ENCODE data around the gene ZSWIM4.

The ZSWIM4 gene

GRCh38 chr19:13825489-13826441, 30.5 kb downstream of the ZSWIM4 start:
- Histone ChIP-seq H3K27ac (ENCODE audit: low read length) (no peak overlapping the region), H3K4me1 (ENCODE audit: control insufficient read depth, insufficient read depth, low read length) (peaks cover 8% of the 10 kb centered on the region), H3K9me3 (ENCODE audit: control insufficient read depth in 2 of 2, low read length in 2 of 2) (no peaks in the 10 kb centered on the region), H3K4me3 (ENCODE audit: low read length in 2 of 2) (no peak overlapping the region), H3K36me3 (ENCODE audit: control insufficient read depth in 2 of 2, insufficient read depth in 2 of 2, low read length in 2 of 2) (peaks cover 0 to 3% of the 10 kb centered on the region in 2 donors), H3K27me3 (ENCODE audit: control insufficient read depth in 1 of 2, insufficient read depth in 2 of 2, low read length in 2 of 2) (no peaks in the 10 kb centered on the region), H3K9ac (ENCODE audit: low read length in 2 of 2) (no peak overlapping the region)

GRCh38 chr19:13826652-13827235, 31.5 kb downstream of the ZSWIM4 start:
- H3K36me3 ChIP-seq (ENCODE audit: control insufficient read depth in 2 of 2, insufficient read depth in 2 of 2, low read length in 2 of 2) = peaks cover 0 to 3% of the 10 kb centered on the region in 2 donors
- no peak overlapping the region for H3K4me3 ChIP-seq (ENCODE audit: low read length in 2 of 2)
- no peaks in the 10 kb centered on the region for H3K27me3 ChIP-seq (ENCODE audit: control insufficient read depth in 1 of 2, insufficient read depth in 2 of 2, low read length in 2 of 2)
- H3K9me3 ChIP-seq (ENCODE audit: control insufficient read depth in 2 of 2, low read length in 2 of 2) = no peaks in the 10 kb centered on the region
- no peak overlapping the region for H3K9ac ChIP-seq (ENCODE audit: low read length in 2 of 2)
- H3K27ac ChIP-seq (ENCODE audit: low read length) = no peak overlapping the region
- H3K4me1 ChIP-seq (ENCODE audit: control insufficient read depth, insufficient read depth, low read length) = peaks cover 8% of the 10 kb centered on the region

- no peaks in the 10 kb centered on the region for H3K27me3 ChIP-seq (ENCODE audit: control insufficient read depth in 1 of 2, insufficient read depth in 2 of 2, low read length in 2 of 2)
- H3K4me1 ChIP-seq (ENCODE audit: control insufficient read depth, insufficient read depth, low read length) = peaks cover 8% of the 10 kb centered on the region
- H3K9me3 ChIP-seq (ENCODE audit: control insufficient read depth in 2 of 2, low read length in 2 of 2) = no peaks in the 10 kb centered on the region
- no peak overlapping the region for H3K4me3 ChIP-seq (ENCODE audit: low read length in 2 of 2)
- no peak overlapping the region for H3K9ac ChIP-seq (ENCODE audit: low read length in 2 of 2)
- peaks cover 0 to 3% of the 10 kb centered on the region in 2 donors for H3K36me3 ChIP-seq (ENCODE audit: control insufficient read depth in 2 of 2, insufficient read depth in 2 of 2, low read length in 2 of 2)
- H3K27ac ChIP-seq (ENCODE audit: low read length) = no peak overlapping the region
These were observed 32.4 kb downstream of the ZSWIM4 start for GRCh38 chr19:13827656-13828055.

- Histone ChIP-seq H3K9me3 (ENCODE audit: control insufficient read depth in 2 of 2, low read length in 2 of 2) (no peaks in the 10 kb centered on the region), H3K4me1 (ENCODE audit: control insufficient read depth, insufficient read depth, low read length) (peaks cover 19% of the 10 kb centered on the region), H3K27ac (ENCODE audit: low read length) (no peak overlapping the region), H3K4me3 (ENCODE audit: low read length in 2 of 2) (no peak overlapping the region), H3K36me3 (ENCODE audit: control insufficient read depth in 2 of 2, insufficient read depth in 2 of 2, low read length in 2 of 2) (peaks cover 8 to 10% of the 10 kb centered on the region in 2 donors), H3K9ac (ENCODE audit: low read length in 2 of 2) (no peak overlapping the region), H3K27me3 (ENCODE audit: control insufficient read depth in 1 of 2, insufficient read depth in 2 of 2, low read length in 2 of 2) (no peaks in the 10 kb centered on the region)
These were observed 35.0 kb downstream of the ZSWIM4 start for GRCh38 chr19:13830114-13830740.

- no peak overlapping the region for H3K27ac ChIP-seq (ENCODE audit: low read length)
- no peak overlapping the region for H3K4me3 ChIP-seq (ENCODE audit: low read length in 2 of 2)
- H3K9me3 ChIP-seq (ENCODE audit: control insufficient read depth in 2 of 2, low read length in 2 of 2) = no peaks in the 10 kb centered on the region
- H3K4me1 ChIP-seq (ENCODE audit: control insufficient read depth, insufficient read depth, low read length) = peaks cover 27% of the 10 kb centered on the region
- H3K9ac ChIP-seq (ENCODE audit: low read length in 2 of 2) = no peak overlapping the region
- H3K27me3 ChIP-seq (ENCODE audit: control insufficient read depth in 1 of 2, insufficient read depth in 2 of 2, low read length in 2 of 2) = no peaks in the 10 kb centered on the region
- H3K36me3 ChIP-seq (ENCODE audit: control insufficient read depth in 2 of 2, insufficient read depth in 2 of 2, low read length in 2 of 2) = peaks cover 12 to 13% of the 10 kb centered on the region in 2 donors
These were observed 35.7 kb downstream of the ZSWIM4 start for GRCh38 chr19:13830741-13831536.

GRCh38 chr19:13831537-13832467, 36.6 kb downstream of the ZSWIM4 start:
- Histone ChIP-seq H3K27ac (ENCODE audit: low read length) (no peak overlapping the region), H3K9ac (ENCODE audit: low read length in 2 of 2) (no peak overlapping the region), H3K27me3 (ENCODE audit: control insufficient read depth in 1 of 2, insufficient read depth in 2 of 2, low read length in 2 of 2) (no peaks in the 10 kb centered on the region), H3K4me1 (ENCODE audit: control insufficient read depth, insufficient read depth, low read length) (peaks cover 35% of the 10 kb centered on the region), H3K36me3 (ENCODE audit: control insufficient read depth in 2 of 2, insufficient read depth in 2 of 2, low read length in 2 of 2) (peaks cover 16 to 20% of the 10 kb centered on the region in 2 donors), H3K4me3 (ENCODE audit: low read length in 2 of 2) (no peak overlapping the region), H3K9me3 (ENCODE audit: control insufficient read depth in 2 of 2, low read length in 2 of 2) (no peaks in the 10 kb centered on the region)

- Histone ChIP-seq H3K4me1 (ENCODE audit: control insufficient read depth, insufficient read depth, low read length) (peaks cover 53% of the 10 kb centered on the region), H3K9ac (ENCODE audit: low read length in 2 of 2) (peak overlapping the region; percentile 36 to 50), H3K4me3 (ENCODE audit: low read length in 2 of 2) (peak overlapping the region in 1 of 2 donors; percentile 63), H3K36me3 (ENCODE audit: control insufficient read depth in 2 of 2, insufficient read depth in 2 of 2, low read length in 2 of 2) (peaks cover 16 to 20% of the 10 kb centered on the region in 2 donors), H3K27me3 (ENCODE audit: control insufficient read depth in 1 of 2, insufficient read depth in 2 of 2, low read length in 2 of 2) (no peaks in the 10 kb centered on the region), H3K9me3 (ENCODE audit: control insufficient read depth in 2 of 2, low read length in 2 of 2) (no peaks in the 10 kb centered on the region), H3K27ac (ENCODE audit: low read length) (peak overlapping the region; percentile 84)
These were observed 38.3 kb downstream of the ZSWIM4 start for GRCh38 chr19:13833330-13834243.

GRCh38 chr19:13834244-13835069, 39.2 kb downstream of the ZSWIM4 start:
- Histone ChIP-seq H3K36me3 (ENCODE audit: control insufficient read depth in 2 of 2, insufficient read depth in 2 of 2, low read length in 2 of 2) (peaks cover 16 to 20% of the 10 kb centered on the region in 2 donors), H3K27me3 (ENCODE audit: control insufficient read depth in 1 of 2, insufficient read depth in 2 of 2, low read length in 2 of 2) (no peaks in the 10 kb centered on the region), H3K4me3 (ENCODE audit: low read length in 2 of 2) (peak overlapping the region in 1 of 2 donors; percentile 63), H3K9me3 (ENCODE audit: control insufficient read depth in 2 of 2, low read length in 2 of 2) (no peaks in the 10 kb centered on the region), H3K9ac (ENCODE audit: low read length in 2 of 2) (peak overlapping the region; percentile 21 to 36), H3K4me1 (ENCODE audit: control insufficient read depth, insufficient read depth, low read length) (peaks cover 61% of the 10 kb centered on the region), H3K27ac (ENCODE audit: low read length) (peak overlapping the region; percentile 84)
